ENCODE results near the gene FAM83F.
"Not testable (repeated sequence)": the region's sequence is repeated elsewhere in the genome, so short reads cannot be mapped to it uniquely, and the experiment has no call there.

DNA sequence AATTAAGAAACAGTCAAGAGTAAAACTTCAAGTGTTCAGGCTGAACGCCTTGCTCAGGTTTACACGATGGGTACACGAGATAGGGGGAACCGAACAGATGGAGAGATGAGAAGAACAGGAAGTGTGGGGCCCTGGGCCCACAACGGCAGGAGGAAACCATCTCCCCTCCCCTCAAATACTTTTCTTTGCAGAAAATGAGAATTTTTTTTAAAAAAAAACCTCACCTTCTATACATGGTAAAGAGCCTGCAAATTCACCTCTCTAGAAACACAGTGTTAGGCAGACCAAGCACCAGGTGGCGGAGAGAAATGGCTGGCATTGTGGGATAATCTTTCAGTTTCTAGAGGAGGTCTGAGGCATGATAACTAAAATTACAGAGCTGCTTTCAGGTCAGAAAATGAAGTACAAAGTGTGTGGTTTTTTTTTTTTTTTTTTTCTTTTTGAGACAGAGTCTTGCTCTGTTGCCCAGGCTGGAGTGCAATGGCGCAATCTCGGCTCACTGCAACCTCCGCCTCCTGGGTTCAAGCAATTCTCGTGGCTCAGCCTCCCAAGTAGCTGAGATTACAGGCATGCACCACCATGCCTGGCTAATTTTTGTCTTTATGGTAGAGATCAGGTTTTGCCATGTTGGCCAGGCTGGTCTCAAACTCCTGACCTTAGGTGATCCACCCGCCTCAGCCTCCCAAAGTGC is 43.0 kb upstream of the FAM83F start:
- not testable (repeated sequence) for TF ChIP-seq MAZ (IDR thresholded peaks at IDR 0.05; ENCODE audit: borderline replicate concordance, low read depth, low read length); REST (IDR thresholded peaks at IDR 0.05); SMC3 (IDR thresholded peaks at IDR 0.05); RFX5 (IDR thresholded peaks at IDR 0.05); NFE2L2 (conservative IDR thresholded peaks at IDR 0.05; ENCODE audit: low read length); MAX (IDR thresholded peaks at IDR 0.05); RAD21 (conservative IDR thresholded peaks at IDR 0.05 in 1 of 2, IDR thresholded peaks at IDR 0.05 in 1 of 2); KDM5A (IDR thresholded peaks at IDR 0.05); ZFP36 (IDR thresholded peaks at IDR 0.05; ENCODE audit: borderline replicate concordance, partially characterized antibody); MYC (IDR thresholded peaks at IDR 0.05; ENCODE audit: borderline replicate concordance, low read length); PHF8 (IDR thresholded peaks at IDR 0.05; ENCODE audit: borderline replicate concordance, low read depth); CTCF (IDR thresholded peaks at IDR 0.05); NR3C1 (IDR thresholded peaks at IDR 0.05)
- TF ChIP-seq, protein P1, sequence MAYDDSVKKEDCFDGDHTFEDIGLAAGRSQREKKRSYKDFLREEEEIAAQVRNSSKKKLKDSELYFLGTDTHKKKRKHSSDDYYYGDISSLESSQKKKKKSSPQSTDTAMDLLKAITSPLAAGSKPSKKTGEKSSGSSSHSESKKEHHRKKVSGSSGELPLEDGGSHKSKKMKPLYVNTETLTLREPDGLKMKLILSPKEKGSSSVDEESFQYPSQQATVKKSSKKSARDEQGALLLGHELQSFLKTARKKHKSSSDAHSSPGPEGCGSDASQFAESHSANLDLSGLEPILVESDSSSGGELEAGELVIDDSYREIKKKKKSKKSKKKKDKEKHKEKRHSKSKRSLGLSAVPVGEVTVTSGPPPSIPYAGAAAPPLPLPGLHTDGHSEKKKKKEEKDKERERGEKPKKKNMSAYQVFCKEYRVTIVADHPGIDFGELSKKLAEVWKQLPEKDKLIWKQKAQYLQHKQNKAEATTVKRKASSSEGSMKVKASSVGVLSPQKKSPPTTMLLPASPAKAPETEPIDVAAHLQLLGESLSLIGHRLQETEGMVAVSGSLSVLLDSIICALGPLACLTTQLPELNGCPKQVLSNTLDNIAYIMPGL (CRISPR knock-in tag; IDR thresholded peaks at IDR 0.05; ENCODE audit: borderline replicate concordance), result not testable (repeated sequence)
